ENCODE measurements around the gene TRMT112. TPM values are rescaled to one million over a fixed set of nuclear protein-coding genes. Genes with fewer than 3 reads are reported as not detected.
"Not testable (repeated sequence)": the region's sequence is repeated elsewhere in the genome, so short reads cannot be mapped to it uniquely, and the experiment has no call there.

The TRMT112 gene
- total RNA-seq, 1 donor from 2014 or later = 207 TPM

DNA sequence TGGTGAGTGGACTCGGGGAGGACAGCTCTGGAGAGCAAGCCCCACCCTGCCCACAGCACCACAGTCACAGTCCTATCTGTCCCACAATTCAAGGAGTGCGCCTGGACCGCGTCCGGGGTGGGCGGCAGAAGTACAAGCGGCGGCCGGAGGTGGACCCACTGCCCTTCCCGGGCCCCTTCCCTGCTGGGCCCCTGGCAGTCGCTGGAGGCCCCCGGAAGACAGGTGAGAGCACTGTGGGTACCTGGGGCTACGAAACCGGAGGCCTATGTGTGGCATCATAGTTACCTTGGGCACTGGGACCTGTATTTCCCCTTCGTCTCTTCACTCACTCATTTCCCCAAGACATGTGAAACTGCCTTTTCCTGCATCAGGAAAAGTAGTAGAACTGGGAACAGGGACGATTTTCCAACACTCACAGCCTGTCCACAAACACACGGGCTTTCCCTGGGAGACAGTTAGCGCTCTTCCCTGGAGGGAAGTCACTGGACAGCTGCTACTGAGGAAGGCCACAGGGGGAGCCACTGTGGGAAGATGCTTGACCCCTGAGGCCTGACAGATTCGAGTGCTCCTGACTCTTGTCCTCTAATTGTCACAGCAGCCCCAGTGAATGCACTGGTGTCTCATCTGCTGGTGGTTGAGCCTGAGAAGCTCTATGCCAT, 3.1 kb downstream of the TRMT112 start:
- DNase-seq (ENCODE audit: low read depth, low spot score) = no peak
- H3K4me3 Mint-ChIP-seq = peak overlapping the region; percentile 79
- H3K27ac Mint-ChIP-seq (ENCODE audit: unreplicated experiment) = peak overlapping the region; percentile 93
- TF ChIP-seq CTCF (conservative IDR thresholded peaks at IDR 0.05) = peak; percentile 41
- H3K4me1 Mint-ChIP-seq = peaks cover 31% of the 10 kb centered on the region
- no peaks in the 10 kb centered on the region for H3K9me3 Mint-ChIP-seq
- no peaks in the 10 kb centered on the region for H3K27me3 Mint-ChIP-seq (ENCODE audit: low read depth)
- H3K36me3 Mint-ChIP-seq (ENCODE audit: low read depth) = no peaks in the 10 kb centered on the region

- H3K27me3 Mint-ChIP-seq (ENCODE audit: low read depth) = no peaks in the 10 kb centered on the region
- no peak for DNase-seq (ENCODE audit: low read depth, low spot score)
- peak overlapping the region; percentile 76 for H3K4me3 Mint-ChIP-seq
- no peak overlapping the region for H3K27ac Mint-ChIP-seq (ENCODE audit: unreplicated experiment)
- H3K36me3 Mint-ChIP-seq (ENCODE audit: low read depth) = no peaks in the 10 kb centered on the region
- no peaks in the 10 kb centered on the region for H3K9me3 Mint-ChIP-seq
- H3K4me1 Mint-ChIP-seq = peaks cover 26% of the 10 kb centered on the region
- no peak for TF ChIP-seq CTCF (conservative IDR thresholded peaks at IDR 0.05)
These were observed 3.7 kb downstream of the TRMT112 start for GRCh38 chr11:64313491-64314145.

DNA sequence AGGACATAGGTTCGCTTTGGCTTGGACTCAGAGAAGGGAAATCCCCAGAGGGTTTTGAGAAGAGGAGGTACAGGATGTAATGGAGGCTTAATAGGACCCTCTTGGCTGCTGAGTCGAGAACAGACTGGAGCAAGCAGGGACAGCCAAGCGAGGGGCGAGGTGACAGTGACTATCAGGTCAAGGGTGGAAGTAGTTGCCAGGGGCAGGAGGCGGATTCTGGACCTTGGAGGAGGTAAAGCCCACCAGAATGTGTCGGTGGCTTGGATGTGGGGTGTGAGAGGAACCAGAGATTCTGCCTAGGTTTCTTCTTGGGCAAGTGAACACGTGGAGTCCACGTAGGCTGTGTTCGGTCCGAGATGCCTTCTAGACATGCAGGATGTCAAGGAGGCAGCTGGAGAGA, 4.4 kb downstream of the TRMT112 start:
- peak overlapping the region; percentile 76 for H3K4me3 Mint-ChIP-seq

DNA sequence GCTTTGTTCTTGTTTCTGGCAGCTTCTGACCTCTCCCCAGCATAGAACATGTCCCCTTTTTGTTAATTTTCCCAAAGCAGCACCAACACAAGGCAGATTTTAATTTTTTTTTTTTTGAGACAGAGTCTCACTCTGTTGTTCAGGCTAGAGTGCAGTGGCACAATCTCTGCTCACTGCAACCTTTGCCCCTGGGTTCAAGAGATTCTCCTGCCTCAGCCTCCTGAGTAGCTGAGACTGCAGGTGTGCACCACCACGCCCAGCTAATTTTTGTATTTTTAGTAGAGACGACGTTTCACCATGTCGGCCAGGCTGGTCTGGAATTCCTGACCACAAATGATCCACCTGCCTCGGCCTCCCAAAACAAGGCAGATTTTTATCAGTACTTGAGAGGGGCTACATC, 9.6 kb downstream of the TRMT112 start:
- not testable (repeated sequence) for H3K36me3 Mint-ChIP-seq (ENCODE audit: low read depth); H3K27ac Mint-ChIP-seq (ENCODE audit: unreplicated experiment)

More for the DNA sequence above, 4.4 kb downstream of the TRMT112 start:
- no peak for TF ChIP-seq CTCF (conservative IDR thresholded peaks at IDR 0.05)
- no peaks in the 10 kb centered on the region for H3K27me3 Mint-ChIP-seq (ENCODE audit: low read depth)
- H3K4me1 Mint-ChIP-seq = peaks cover 22% of the 10 kb centered on the region
- no peak for DNase-seq (ENCODE audit: low read depth, low spot score)
- no peaks in the 10 kb centered on the region for H3K9me3 Mint-ChIP-seq
- H3K27ac Mint-ChIP-seq (ENCODE audit: unreplicated experiment) = no peak overlapping the region
- H3K36me3 Mint-ChIP-seq (ENCODE audit: low read depth) = no peaks in the 10 kb centered on the region

GRCh38 chr11:64306876-64307622, 10.3 kb downstream of the TRMT112 start:
- H3K27ac Mint-ChIP-seq (ENCODE audit: unreplicated experiment) = no peak overlapping the region
- H3K4me3 Mint-ChIP-seq = peak overlapping the region; percentile 98
- peaks cover 26% of the 10 kb centered on the region for H3K4me1 Mint-ChIP-seq

More for the DNA sequence above, 9.6 kb downstream of the TRMT112 start:
- not testable (repeated sequence) for H3K9me3 Mint-ChIP-seq; DNase-seq (ENCODE audit: low read depth, low spot score)
- peak overlapping the region; percentile 32 for H3K4me3 Mint-ChIP-seq
- H3K4me1 Mint-ChIP-seq = peaks cover 26% of the 10 kb centered on the region
- peaks cover 14% of the 10 kb centered on the region for H3K27me3 Mint-ChIP-seq (ENCODE audit: low read depth)

More at GRCh38 chr11:64306876-64307622, 10.3 kb downstream of the TRMT112 start:
- Mint-ChIP-seq H3K9me3 (no peaks in the 10 kb centered on the region), H3K36me3 (ENCODE audit: low read depth) (no peaks in the 10 kb centered on the region), H3K27me3 (ENCODE audit: low read depth) (peaks cover 19% of the 10 kb centered on the region)
- TF ChIP-seq CTCF (conservative IDR thresholded peaks at IDR 0.05) = no peak
- DNase-seq (ENCODE audit: low read depth, low spot score) = no peak
